ENCODE results near the gene REEP2.
"Not testable (repeated sequence)": the region's sequence is repeated elsewhere in the genome, so short reads cannot be mapped to it uniquely, and the experiment has no call there.

The REEP2 gene

DNA sequence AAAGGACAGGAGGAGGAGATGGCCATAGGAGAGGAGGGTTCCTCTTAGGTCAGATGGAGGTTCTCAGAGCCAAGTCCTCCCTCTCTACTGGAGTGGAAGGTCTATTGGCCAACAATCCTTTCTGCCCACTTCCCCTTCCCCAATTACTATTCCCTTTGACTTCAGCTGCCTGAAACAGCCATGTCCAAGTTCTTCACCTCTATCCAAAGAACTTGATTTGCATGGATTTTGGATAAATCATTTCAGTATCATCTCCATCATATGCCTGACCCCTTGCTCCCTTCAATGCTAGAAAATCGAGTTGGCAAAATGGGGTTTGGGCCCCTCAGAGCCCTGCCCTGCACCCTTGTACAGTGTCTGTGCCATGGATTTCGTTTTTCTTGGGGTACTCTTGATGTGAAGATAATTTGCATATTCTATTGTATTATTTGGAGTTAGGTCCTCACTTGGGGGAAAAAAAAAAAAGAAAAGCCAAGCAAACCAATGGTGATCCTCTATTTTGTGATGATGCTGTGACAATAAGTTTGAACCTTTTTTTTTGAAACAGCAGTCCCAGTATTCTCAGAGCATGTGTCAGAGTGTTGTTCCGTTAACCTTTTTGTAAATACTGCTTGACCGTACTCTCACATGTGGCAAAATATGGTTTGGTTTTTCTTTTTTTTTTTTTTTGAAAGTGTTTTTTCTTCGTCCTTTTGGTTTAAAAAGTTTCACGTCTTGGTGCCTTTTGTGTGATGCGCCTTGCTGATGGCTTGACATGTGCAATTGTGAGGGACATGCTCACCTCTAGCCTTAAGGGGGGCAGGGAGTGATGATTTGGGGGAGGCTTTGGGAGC lies 29.5 kb downstream of the REEP2 start:
- Mint-ChIP-seq H3K27ac (peak overlapping the region; percentile 93), H3K4me3 (peak overlapping the region; percentile 84), H3K36me3 (peaks cover 65% of the 10 kb centered on the region), H3K4me1 (peaks cover 24% of the 10 kb centered on the region), H3K9me3 (no peaks in the 10 kb centered on the region)
- ATAC-seq (no peak), DNase-seq (ENCODE audit: low spot score in 2 of 2) (no peak)

GRCh38 chr5:138468966-138469539 lies 30.2 kb downstream of the REEP2 start:
- Mint-ChIP-seq H3K4me3 (peak overlapping the region; percentile 84), H3K4me1 (peaks cover 24% of the 10 kb centered on the region), H3K9me3 (no peaks in the 10 kb centered on the region), H3K27ac (peak overlapping the region; percentile 93), H3K36me3 (peaks cover 59% of the 10 kb centered on the region)
- no peak for ATAC-seq
- DNase-seq (ENCODE audit: low spot score in 2 of 2): no peak

- H3K27ac Mint-ChIP-seq: peak overlapping the region; percentile 93
- no peaks in the 10 kb centered on the region for H3K9me3 Mint-ChIP-seq
- ATAC-seq (no peak), DNase-seq (ENCODE audit: low spot score in 2 of 2) (no peak)
- peaks cover 24% of the 10 kb centered on the region for H3K4me1 Mint-ChIP-seq
- H3K36me3 Mint-ChIP-seq: peaks cover 53% of the 10 kb centered on the region
- H3K4me3 Mint-ChIP-seq: no peak overlapping the region
These were observed 30.9 kb downstream of the REEP2 start for GRCh38 chr5:138469540-138470321.

DNA sequence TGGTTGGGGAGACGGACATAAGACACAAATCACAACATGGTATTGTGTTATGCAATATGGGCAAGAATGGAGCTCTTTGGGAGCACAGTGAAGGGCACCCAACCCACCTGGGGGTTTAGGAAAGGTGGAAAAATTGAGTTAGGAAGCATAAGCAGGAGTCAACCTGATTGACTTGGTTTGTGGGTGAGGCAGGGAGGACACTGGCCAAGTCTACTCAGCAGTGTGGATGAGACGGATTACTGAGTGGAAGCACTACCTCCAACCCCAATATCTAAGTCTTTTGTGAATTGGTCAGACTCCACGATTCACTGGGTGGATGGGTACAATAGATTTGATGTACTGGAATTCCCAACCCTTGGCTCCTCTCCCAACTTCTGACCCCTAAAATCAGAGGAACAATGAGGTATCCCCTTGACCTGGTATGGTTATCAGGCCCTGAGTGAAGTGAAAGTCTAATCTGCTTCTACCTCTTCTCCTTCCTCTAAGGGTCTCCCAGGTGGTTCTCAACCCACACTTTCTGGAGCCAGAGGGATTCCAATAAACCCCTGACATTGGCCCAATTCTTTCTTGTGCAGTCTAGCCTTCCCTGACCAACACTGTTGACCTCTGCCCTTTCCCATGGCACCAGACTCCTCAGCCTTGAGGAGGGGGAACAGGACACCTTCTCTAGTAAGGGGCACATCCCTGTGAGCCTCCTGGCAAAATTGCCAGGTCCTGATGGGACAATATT lies 31.6 kb downstream of the REEP2 start:
- Mint-ChIP-seq H3K4me1 (peaks cover 24% of the 10 kb centered on the region), H3K9me3 (no peaks in the 10 kb centered on the region), H3K27ac (peak overlapping the region; percentile 93), H3K36me3 (peaks cover 45% of the 10 kb centered on the region), H3K4me3 (no peak overlapping the region)
- DNase-seq (ENCODE audit: low spot score in 2 of 2) (no peak), ATAC-seq (no peak)

DNA sequence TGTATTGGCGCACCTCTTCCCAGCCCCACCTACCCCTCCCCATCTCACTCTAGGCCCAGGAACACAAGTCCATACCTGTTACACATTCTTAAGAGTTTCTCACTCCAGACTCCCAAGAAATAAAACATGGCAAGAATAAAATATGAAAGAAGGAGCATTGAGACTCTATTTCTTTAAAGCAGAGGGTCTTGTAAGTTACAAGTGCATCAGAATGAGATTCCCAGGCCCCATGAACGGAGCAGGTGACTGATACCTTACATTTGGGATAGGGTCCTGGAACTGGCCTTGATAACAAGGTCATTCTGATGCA lies 32.1 kb downstream of the REEP2 start:
- DNase-seq (ENCODE audit: low spot score in 2 of 2): no peak
- Mint-ChIP-seq H3K36me3 (peaks cover 40% of the 10 kb centered on the region), H3K4me3 (no peak overlapping the region), H3K27ac (no peak overlapping the region), H3K9me3 (no peaks in the 10 kb centered on the region), H3K4me1 (peaks cover 24% of the 10 kb centered on the region)
- ATAC-seq: no peak

DNA sequence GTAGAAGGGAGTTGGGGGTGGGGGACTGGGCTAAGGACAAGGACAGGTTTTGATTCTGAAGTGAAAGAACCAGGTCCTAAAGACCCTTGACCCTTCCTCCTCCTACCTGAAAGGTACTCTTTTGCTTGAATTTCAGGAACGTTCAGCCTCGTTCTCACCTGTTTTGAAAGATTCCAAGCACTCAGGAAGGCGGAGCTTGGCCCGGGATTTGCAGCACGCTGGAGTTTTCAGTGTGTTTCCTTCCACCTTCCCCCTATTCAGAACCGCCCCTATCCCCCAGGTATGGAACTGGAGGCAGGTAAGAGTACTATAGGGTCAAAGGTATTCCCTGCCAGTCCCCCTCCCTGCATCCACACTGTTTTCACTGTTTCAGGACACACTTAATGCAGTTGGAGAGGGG lies 33.5 kb downstream of the REEP2 start:
- Mint-ChIP-seq H3K4me1 (peaks cover 15% of the 10 kb centered on the region), H3K4me3 (no peak overlapping the region), H3K9me3 (no peaks in the 10 kb centered on the region), H3K36me3 (peaks cover 27% of the 10 kb centered on the region), H3K27ac (no peak overlapping the region)
- DNase-seq (ENCODE audit: low spot score in 2 of 2): no peak
- no peak for ATAC-seq

- H3K36me3 Mint-ChIP-seq: peaks cover 19% of the 10 kb centered on the region
- H3K4me1 Mint-ChIP-seq; ATAC-seq; H3K9me3 Mint-ChIP-seq; H3K27ac Mint-ChIP-seq; DNase-seq (ENCODE audit: low spot score in 2 of 2); H3K4me3 Mint-ChIP-seq: not testable (repeated sequence)
These were observed 34.3 kb downstream of the REEP2 start for GRCh38 chr5:138473151-138473550.

GRCh38 chr5:138476918-138477317 lies 38.1 kb downstream of the REEP2 start:
- Mint-ChIP-seq H3K4me1 (no peaks in the 10 kb centered on the region), H3K36me3 (no peaks in the 10 kb centered on the region), H3K4me3 (no peak overlapping the region), H3K27ac (no peak overlapping the region), H3K9me3 (no peaks in the 10 kb centered on the region)
- ATAC-seq (no peak), DNase-seq (ENCODE audit: low spot score in 2 of 2) (no peak)

GRCh38 chr5:138482638-138483037 lies 43.8 kb downstream of the REEP2 start:
- no peaks in the 10 kb centered on the region for H3K4me1 Mint-ChIP-seq
- ATAC-seq: peak; percentile 24

GRCh38 chr5:138488481-138488945 lies 49.7 kb downstream of the REEP2 start:
- DNase-seq (ENCODE audit: low spot score in 2 of 2) (no peak), ATAC-seq (peak; percentile 24)
- Mint-ChIP-seq H3K36me3 (peaks cover 6% of the 10 kb centered on the region), H3K27ac (no peak overlapping the region), H3K4me3 (no peak overlapping the region), H3K4me1 (peaks cover 17% of the 10 kb centered on the region), H3K9me3 (no peaks in the 10 kb centered on the region)

More at GRCh38 chr5:138482638-138483037, 43.8 kb downstream of the REEP2 start:
- Mint-ChIP-seq H3K27ac (no peak overlapping the region), H3K36me3 (no peaks in the 10 kb centered on the region), H3K9me3 (no peaks in the 10 kb centered on the region), H3K4me3 (no peak overlapping the region)
- DNase-seq (ENCODE audit: low spot score in 2 of 2): no peak

GRCh38 chr5:138489683-138490061 lies 50.8 kb downstream of the REEP2 start:
- Mint-ChIP-seq H3K27ac (no peak overlapping the region), H3K4me3 (no peak overlapping the region)

DNA sequence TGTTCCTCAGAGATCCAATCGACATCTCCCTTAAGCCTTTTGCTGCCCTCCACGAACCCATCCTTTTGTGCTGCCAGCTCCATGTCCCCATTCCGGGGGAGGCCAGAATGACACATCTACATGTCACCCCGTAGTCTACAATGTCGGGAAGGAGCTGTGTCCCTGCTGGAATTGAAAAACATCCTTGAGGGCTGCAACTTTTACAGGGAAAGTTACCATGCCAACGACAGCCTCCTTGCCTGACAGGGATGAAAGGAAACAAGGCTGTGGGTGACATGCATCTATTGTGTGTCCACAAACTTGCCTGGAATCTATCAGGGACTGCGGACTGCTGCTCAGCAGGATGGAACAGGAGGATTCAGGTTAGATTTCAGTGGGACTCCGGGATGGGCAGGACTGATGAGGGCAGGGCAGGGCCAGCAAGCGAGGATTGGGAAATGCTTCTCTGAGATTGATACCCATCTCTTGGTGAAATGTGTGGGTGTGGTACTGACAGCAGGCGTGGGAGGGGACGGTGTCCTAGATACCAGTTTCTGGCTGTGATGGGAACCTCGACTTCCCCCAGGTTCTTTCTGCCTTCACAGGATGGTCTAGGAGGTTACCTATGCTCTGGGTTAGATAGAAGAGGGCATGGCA lies 51.9 kb downstream of the REEP2 start:
- Mint-ChIP-seq H3K9me3 (no peaks in the 10 kb centered on the region), H3K36me3 (peaks cover 6% of the 10 kb centered on the region), H3K4me1 (peaks cover 17% of the 10 kb centered on the region), H3K27ac (no peak overlapping the region), H3K4me3 (peak overlapping the region; percentile 39)
- DNase-seq (ENCODE audit: low spot score in 2 of 2): no peak
- no peak for ATAC-seq

More at GRCh38 chr5:138489683-138490061, 50.8 kb downstream of the REEP2 start:
- ATAC-seq (no peak), DNase-seq (ENCODE audit: low spot score in 2 of 2) (no peak)
- no peaks in the 10 kb centered on the region for H3K9me3 Mint-ChIP-seq
- H3K4me1 Mint-ChIP-seq: peaks cover 17% of the 10 kb centered on the region
- peaks cover 6% of the 10 kb centered on the region for H3K36me3 Mint-ChIP-seq

- peak overlapping the region; percentile 39 for H3K4me3 Mint-ChIP-seq
- no peak overlapping the region for H3K27ac Mint-ChIP-seq
- H3K4me1 Mint-ChIP-seq: peaks cover 17% of the 10 kb centered on the region
These were observed 52.4 kb downstream of the REEP2 start for GRCh38 chr5:138491284-138491648.

GRCh38 chr5:138491669-138492559 lies 53.1 kb downstream of the REEP2 start:
- H3K9me3 Mint-ChIP-seq: no peaks in the 10 kb centered on the region
- peaks cover 6% of the 10 kb centered on the region for H3K36me3 Mint-ChIP-seq
- DNase-seq (ENCODE audit: low spot score in 2 of 2): peak; percentile 66 to 85
- H3K4me3 Mint-ChIP-seq: peak overlapping the region; percentile 80
- H3K4me1 Mint-ChIP-seq: peaks cover 17% of the 10 kb centered on the region
- peak; percentile 98 for ATAC-seq
- peak overlapping the region; percentile 69 for H3K27ac Mint-ChIP-seq

More at GRCh38 chr5:138491284-138491648, 52.4 kb downstream of the REEP2 start:
- no peak for ATAC-seq
- DNase-seq (ENCODE audit: low spot score in 2 of 2): no peak
- Mint-ChIP-seq H3K9me3 (no peaks in the 10 kb centered on the region), H3K36me3 (peaks cover 6% of the 10 kb centered on the region)
